K562 treated with DMSO at 1 percent for 12 hours (cell line): ENCODE data around the gene MAP7D2. TPM values are rescaled to one million over a fixed set of nuclear protein-coding genes. Genes with fewer than 3 reads are reported as not detected.

ENCODE experiments used
- total RNA-seq: library from RNA; unstranded; fragments of 300-600 nt; gene quantifications from 2 replicates; pipeline ENCODE4 v1.2.3, GENCODE V29; 2022; ENCODE audit not compliant: insufficient read depth

Gene MAP7D2
- 0.15 and 0.19 TPM in 2 replicates for total RNA-seq

GRCh38 chrX:20116577-20117240 lies at the start of gene MAP7D2:
Gene MAP7D2 (minus strand): TSS chrX:20116907. CDS start chrX:20116879, 28 bp downstream.

DNA sequence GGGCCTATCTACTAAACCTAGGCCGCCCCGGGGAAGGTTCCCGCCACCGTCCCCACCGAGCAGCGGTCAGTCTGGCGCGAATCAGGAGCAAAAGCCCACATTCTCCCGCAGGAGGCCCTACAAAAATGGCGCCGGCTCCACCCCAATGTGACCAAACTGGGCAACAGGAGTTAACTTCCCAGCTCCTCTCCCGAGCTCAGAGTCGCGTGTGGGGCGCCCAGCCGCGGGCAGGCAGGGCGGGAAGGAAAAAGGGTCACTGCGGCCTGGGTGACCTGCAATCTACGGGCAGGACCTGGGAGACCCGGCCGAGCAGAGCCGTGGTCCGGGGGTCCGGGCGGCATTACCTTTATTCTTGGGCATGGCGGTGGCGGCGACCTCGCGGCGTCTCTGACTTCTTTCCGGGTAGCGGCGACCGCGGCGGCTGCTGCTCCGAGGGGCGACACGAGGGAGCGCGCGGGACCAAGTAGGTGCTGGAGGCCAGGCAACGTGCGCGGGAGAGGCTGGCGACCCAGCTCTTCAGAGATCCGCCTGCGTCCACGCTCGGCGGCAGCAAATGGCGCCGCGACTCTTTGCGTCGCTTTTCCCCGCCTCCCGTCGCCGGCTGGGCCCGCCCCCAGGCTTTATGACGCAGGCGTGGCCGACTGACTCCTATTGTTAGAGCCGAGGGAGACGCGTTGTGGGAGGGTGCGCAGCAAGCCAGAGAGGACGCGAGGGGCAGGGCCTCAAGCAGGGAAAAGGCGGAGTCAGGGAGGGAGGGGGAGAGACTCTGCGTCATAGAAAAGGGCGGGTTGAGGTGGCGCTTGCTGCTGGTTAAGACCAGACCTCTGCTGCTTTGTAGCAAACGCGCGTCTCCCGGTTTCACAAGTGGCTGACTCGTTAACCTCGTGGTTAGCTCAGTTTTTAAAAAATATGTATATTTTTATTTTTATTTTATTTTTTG lies 24.8 kb upstream of the MAP7D2 start, which contains the start of gene EIF1AX:
EIF1AX (minus strand) TSS at position 558 of the 940 bp plus-strand sequence; CDS start at position 360, 198 bp downstream.

GRCh38 chrX:19990556-19991349 lies 126.0 kb downstream of the MAP7D2 start, which contains the start of gene BCLAF3:
Gene BCLAF3 (minus strand): TSS chrX:19991061. CDS start chrX:19970264, 20,797 bp downstream.

Other genes starting within 250 kb of the MAP7D2 start
- gene SH3KBP1, start 229.3 kb downstream of the MAP7D2 start, total RNA-seq = 1.3 and 4.0 TPM in 2 replicates
- gene BCLAF3, start 125.8 kb downstream of the MAP7D2 start, total RNA-seq = 2.2 and 2.3 TPM in 2 replicates
- gene EIF1AX, start 24.9 kb upstream of the MAP7D2 start, total RNA-seq = 12.5 and 46.9 TPM in 2 replicates
- 6.0 and 26.9 TPM in 2 replicates for gene RPS6KA3, start 150.0 kb upstream of the MAP7D2 start, total RNA-seq